ENCODE data around the gene SAC3D1.
A peak's percentile ranks its signal among the peaks of the same experiment; 100 is the strongest.

SAC3D1 gene

DNA sequence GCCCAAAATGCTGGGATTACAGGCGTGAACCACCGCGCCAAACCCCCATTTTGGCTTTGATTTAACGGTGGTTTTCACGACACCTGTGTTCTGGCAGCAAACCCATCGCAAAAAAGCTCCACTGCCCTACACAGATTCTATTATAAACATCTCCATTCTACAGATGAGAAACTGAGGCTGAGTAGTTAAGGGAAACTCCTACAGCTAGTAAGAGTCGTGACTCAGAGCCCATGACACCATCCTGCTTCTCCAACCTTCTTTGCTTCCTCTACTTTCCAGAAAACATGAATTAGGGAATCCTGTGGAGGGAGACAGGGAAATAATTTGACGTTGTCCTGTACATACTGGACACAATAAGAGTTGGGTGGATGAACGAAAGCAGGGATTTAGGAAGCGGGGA is 14.2 kb upstream of the SAC3D1 start:
- DNase-seq (ENCODE audit: low spot score): no peak

DNA sequence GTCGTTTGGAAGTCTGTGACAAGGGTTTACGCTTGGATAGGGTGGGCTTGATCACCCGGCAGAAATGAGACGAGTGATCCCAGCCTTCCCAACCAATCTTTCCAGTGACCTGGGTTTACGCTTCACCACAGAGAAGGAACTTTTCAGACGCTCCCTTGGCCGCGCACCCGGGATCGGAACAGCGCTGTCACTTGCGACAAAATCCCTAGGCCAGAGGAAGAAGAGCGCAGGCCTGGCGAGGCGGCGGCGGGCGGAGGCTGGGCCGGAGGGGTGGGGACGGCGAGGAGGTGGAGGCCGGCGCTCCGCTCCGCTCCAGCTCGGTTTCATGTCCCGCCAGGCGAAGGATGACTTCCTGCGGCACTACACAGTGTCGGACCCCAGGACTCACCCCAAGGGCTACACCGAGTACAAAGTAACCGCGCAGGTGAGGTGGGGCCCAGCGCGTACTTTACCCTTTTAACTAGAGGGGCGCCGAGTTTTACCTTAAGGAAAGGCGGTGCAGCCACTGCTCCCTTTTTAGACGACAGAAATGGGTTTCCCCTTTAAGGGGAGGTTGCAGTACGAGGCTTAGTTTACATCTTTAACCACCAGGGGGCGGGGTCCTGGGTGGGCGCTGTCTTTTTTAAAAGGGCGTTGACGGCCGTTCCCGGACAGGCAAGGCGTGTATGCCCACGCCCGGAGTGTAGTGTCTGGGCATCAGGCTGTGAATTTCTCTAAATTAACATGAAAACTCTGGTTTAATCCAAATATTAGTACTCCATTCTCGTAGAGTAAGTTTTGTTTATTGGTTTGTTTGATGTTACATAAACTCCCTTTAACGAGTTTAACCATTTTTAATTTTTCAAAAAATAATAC is 13.6 kb upstream of the SAC3D1 start, which contains the start of gene SNX15:
TSS of gene SNX15 (plus strand) at position 227 of the 855 bp plus-strand sequence. CDS start at position 326, 99 bp downstream.
- peak; percentile 99 for DNase-seq (ENCODE audit: low spot score)

DNA sequence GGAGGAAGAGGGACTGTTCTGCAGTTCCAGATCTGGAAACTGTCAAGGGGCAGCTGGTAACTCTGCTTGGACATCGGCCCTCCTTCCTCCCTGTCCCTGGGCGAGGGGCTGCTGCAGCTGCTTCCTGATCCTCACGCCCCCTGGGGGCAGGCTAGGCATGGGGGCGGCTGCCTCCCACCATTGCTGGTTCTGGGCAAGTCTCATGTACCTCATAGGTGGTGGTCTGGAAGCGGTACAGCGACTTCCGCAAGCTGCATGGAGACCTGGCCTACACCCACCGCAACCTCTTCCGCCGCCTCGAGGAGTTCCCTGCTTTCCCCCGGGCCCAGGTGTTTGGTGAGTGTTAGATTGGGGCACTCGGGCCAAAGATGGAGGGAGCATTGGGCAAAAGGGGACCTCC is 8.8 kb upstream of the SAC3D1 start:
- no peak for DNase-seq (ENCODE audit: low spot score)

DNA sequence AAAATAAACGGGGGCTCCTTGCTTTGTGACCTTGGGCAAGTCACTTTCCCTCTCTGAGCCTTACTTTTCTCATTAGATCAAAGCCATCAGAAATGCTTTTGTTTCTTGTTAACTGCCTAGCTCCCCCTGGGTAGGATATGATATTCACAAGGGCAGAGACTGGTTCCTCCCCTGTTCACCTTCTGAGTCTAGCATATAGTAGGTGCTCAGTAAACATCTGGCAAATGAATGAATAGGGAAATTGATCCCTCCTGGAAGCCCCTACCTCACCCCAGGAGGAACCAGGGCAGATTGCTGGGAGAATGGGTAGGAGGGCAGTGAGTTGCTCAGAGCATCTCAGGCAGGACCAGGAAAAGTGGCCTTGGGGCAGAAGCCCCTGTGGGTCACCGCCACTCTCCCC is 6.6 kb upstream of the SAC3D1 start:
- no peak for DNase-seq (ENCODE audit: low spot score)

DNA sequence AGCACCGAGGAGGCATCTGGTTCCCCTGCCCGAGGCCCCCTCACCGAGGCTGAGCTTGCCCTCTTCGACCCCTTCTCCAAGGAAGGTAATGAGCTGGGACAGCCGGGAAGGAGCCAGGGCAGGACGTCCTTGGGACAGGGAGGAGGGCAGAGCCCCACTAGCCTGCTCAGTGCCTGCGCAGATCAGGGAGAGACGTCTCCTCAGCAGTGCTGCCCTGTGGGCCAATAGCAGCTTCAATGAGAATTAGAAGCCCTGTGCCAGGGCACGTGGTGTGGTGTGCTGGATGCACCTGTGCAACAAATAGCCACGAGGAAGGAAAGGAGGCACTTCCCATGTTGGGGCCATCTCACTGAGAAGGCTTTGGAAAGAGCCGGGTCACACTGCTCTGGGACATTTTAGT is 5.4 kb upstream of the SAC3D1 start:
- no peak for DNase-seq (ENCODE audit: low spot score)

DNA sequence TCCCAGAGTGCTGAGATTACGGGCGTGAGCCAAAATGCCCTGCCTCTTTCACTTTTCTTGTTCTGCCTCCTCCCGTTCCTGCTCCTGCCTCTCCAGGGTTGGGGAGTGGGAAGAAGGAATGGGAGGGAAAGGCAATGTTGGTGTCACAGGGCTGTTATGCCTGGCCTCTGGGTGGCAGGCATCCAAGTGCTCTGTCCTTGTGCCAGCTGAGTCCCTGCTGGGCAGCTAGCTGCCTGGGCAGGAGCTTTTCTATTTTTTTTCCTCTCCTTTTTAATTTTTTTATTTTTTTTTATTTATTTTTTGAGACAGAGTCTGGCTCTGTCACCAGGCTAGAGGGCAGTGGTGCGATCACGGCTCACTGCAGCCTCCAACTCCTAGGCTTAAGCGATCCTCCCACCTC is 4.1 kb upstream of the SAC3D1 start:
- peak; percentile 63 for DNase-seq (ENCODE audit: low spot score)

DNA sequence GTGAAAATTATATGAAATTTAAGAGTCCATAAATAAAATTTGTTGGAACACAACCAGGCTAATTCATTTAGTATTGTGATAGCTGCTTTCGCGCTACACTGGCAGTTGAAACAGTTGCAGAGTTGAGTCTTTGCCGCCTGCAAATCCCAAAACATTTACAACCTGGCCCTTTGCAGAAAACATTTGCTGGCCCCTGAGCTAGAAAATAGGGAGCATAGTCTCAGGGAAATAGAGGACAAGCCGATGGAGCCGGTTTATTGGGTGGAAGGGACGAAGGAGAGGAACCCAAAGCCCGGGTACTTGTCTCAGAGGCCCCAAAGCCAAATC is 527 bp upstream of the SAC3D1 start:
- no peak for DNase-seq (ENCODE audit: low spot score)

DNA sequence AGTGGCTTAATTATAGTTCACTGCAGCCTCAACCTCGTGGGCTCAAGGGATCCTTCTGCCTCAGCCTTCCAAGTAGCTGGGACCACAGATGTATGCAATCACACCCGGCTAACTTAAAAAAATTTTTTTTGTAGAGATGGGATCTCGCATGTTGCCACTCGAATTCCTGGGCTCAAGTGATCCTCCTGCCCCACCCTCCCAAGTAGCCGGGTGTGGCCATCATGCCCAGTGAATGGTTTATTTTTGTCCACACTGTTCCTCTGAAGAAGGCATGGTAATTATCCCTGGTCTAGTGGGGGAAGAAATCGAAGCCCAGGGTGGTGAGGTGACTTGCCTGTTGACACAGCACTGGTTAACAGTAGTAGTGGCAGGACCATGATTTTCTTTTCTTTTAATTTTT is 1.9 kb downstream of the SAC3D1 start:
- no peak for DNase-seq (ENCODE audit: low spot score)

DNA sequence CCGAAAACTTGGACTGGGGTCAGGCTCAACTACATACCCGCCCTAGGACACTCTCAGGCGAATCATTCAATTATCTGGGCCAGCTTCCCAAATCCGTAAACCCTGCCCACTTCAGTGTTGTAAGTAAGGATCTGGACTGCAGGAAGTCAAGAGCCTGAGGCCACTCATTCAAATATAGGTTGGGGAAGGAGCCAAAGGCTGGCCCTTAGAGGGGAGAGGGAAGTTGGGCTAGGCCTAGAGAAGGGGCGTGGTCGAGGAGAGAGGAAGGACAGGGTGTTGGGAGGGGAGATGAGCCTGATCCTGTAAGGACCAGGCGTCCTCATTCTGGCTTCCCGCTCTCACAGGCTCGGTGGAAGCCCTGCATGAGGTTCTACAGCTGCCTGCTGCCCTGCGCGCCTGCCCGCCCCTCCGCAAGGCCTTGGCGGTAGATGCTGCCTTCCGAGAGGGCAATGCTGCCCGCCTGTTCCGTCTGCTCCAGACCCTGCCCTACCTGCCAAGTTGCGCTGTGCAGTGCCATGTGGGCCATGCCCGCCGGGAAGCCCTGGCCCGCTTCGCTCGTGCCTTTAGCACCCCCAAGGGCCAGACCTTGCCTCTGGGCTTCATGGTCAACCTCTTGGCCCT is 3.0 kb downstream of the SAC3D1 start:
- peak; percentile 17 for DNase-seq (ENCODE audit: low spot score)

DNA sequence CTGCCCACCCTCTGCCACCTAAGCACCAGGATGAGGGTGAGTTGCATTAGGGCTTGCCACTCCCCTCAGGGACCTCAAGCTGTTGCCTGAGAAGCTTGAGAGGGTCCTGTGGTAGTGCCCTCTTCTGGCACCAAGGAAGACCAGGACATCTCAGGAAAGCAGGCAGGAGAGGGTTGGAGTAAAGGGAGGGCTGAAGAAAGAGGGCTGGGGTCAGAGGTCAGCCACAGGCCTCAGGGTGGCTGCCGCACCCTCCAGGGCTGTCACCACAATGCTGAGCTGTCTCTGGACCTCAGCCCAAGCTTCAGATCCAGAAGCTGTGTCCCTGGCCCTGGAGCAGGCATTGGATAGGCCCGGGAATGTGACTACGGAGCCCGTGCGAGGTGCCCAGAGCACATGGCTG is 4.1 kb downstream of the SAC3D1 start:
- no peak for DNase-seq (ENCODE audit: low spot score)

DNA sequence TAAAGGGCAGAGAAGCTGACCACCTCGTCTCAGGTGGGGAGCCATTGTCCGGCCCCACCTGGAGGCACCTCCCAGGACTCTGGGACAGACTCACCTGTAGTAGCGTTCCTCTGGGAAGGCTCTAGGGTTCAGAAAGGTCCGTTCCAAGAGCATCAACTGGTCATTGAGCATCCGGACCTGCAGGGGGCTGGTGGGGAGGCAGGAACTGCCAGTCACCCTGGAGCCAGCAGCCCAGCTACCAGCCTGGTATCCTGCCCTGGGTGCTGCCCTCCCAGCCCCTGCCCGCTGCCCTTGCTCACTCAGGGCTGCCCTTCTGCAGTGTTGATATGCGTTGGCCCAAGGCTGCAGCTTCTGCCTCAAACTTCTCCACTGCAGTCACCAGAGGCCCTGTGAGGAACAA is 4.7 kb downstream of the SAC3D1 start:
- DNase-seq (ENCODE audit: low spot score): no peak

DNA sequence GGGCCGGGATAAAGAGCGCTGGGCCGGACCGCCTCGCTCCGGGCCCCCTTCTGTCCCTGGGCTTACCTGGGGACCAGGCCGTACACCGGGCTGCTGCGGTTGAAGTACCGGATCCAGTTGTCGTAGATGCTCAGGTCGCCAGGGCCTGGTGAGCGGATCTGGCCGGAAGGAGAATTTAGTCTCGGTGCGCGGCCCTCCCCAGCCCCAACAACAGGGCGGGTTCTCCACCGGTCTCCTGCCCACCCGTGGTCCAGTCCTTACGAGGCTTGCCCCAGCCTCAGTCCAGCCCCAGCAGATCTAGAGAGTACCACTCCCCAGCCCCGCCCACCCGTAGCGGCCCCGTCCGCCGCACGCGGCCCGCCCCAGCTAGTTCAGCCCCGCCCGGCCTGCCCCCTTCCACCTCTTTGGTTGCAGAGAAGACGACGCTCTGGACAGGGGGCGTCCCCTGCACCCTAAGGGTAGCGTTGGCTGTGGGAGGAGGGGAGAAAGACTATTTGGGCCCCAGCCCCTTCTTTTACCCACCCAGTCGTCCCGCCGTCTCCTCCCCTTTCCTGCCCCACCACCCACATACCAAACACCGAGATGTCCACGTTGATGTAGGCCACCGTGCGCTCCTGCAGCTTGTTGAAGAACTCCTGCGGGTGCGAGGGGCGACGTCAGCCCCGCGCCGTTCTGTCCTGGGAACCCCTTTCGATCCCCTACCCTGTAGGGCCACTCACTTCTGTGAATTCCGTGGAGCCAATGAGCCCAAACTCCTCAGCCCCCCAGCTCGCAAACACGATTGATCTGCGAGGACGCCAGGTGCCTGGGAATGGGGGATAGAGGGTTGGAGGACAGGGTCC is 6.8 kb downstream of the SAC3D1 start:
- no peak for DNase-seq (ENCODE audit: low spot score)

DNA sequence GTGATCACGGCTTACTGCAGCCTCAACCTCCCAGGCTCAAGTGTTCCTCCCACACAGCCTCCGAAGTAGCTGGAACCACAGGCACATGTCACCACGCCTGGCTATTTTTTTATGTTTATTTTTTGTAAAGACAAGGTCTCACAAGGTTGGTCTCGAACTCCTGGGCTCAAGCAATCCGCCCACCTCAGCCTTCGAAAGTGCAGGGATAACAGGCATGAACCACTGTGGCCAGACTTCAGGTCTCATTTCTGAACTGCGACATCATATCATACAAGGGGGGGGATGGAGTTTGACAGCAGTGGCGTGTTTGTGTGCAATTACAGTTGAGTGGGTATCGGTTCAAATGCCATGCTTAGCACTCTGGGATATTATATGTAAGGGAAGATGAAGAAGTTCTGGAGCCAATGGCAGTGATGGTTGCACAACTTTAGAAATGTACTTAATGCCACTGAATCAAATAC is 10.4 kb downstream of the SAC3D1 start:
- no peak for DNase-seq (ENCODE audit: low spot score)

DNA sequence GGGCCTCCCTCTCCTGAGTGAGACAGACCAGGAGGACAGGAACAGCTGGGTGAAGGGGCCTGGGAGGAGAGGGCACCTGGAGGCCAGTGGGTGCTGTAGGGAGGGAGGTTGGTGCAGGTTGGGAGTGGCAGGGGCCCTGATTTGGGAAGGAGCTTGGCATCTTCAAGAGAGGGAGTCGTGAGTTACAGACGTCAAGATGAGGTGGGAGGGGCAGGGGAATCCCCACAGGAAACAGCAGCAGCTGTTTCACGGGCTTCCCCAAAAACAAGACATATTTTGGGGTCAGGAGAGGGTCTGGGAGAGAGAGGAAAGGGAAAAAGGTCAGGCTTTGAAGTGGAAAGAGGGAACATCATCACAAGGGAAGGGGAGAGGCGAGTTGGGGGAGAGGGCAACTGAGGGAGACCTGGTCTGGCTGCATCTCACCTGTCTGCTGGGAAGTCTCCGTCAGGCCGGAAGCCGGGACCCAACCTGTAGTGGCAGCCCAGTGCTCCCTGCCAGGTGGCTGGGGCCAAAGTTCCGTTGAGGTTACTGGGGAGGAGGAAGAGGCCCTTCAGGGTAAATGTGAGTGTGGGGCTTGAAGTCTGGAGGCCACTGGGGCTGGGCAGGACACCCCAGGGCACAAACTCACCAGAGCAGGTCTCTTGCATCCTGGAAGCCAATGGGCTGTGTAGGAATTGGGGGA is 13.0 kb downstream of the SAC3D1 start:
- DNase-seq (ENCODE audit: low spot score): no peak

DNA sequence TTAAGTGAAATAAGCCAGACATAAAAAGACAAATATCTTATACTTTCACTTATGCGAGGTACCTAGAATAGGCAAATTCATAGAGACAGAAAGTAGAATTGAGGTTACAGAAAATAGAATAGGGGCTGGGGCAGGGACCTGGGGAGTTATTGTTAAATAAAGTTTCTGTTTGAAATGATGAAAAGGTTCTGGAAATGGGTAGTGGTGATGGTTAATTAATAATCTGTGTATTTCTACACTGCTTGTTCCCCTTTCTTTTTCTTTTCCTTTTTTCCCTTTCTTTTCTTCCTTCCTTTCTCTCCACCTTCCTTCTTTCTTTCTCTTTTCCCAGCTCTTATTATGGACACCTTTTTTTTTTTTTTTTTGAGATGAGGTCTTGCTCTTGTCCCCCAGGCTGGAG is 14.5 kb downstream of the SAC3D1 start:
- no peak for DNase-seq (ENCODE audit: low spot score)

DNA sequence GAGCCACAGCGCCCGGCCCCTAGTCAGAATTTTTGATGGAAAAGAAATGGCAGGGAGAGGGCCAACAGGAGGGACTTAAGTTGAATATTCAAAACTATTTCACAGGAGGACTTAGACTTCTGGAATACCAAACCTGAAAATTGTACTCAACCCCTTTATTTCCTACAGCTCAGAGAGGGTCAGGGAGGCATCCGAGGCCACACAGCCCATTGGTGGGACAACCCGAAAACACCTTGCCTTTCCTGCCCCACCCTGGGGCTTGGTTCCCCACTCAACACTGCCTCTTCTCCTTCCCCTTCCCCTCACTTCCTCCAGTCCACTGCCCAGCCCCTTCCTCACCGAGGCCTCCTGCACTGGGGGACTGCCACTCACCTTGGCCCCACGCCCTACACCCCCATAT is 16.0 kb downstream of the SAC3D1 start:
- no peak for DNase-seq (ENCODE audit: low spot score)

DNA sequence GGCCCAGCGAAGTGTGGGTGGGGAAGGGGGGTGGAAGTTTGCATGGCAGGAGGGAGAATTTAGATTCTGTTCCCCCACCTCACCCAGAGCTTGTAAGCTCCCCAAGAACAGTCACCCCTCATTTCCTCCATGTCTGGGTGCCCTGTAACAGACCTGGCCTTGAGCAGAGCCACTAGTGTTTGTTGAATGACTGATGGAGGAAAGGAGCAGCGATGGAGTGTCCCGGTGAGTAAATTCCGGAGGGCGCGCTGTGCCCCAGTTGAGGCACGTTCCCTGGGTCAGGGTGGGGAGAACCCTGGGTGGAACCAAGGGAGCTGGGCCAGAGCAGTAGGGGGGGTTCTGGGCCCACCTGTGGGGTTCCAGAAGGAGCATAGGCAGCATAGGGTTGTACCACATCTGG is 16.5 kb downstream of the SAC3D1 start:
- DNase-seq (ENCODE audit: low spot score): no peak

DNA sequence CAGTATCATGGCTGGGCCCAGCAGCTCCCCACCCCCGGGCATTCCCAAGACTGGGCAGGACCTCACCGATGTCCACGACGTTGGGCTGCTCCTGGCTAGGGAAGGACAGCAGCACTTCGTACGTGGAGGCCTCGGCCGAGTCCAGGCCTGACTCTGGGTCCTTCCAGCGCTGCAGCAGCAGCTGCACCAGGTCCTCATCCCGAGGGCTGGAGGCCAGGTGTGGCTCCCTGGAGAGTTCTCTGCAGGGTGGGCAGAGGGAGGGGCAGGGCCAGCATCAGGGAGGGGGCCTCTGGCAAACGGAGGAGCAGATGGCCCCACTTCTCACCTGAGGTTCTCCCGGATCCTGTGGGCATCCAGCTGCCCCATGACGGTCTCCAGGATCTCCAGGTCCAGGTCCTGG is 17.0 kb downstream of the SAC3D1 start:
- no peak for DNase-seq (ENCODE audit: low spot score)

DNA sequence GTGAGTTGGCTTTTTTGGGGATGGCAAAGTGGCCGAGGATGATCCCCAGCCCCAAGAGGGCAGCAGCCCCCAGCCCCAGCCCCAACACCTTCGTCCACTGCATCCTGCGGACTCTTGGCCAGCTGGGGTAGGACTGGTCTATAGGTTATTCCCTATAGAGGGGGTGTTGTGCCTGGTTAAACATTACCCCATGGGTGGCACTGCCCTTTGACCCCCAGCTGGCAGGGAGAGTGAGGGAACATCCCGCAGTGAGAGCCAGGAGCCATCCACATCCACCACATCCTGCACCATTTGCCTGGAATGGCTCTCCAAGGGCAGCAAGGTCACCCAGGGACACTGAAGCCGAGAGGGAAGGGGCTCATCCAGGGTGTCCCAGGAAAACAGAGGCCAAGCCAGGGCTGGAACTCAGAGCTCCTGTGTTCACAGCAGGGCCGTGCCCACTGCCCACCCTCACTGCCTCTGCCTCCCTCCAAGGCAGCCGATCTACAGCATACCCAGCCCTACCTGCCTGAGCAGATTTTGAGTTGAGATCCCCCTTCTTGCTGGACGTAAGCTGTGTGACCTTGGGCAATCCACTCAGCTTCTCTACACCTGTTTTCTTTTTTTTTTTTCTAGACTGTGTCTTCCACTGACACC is 17.5 kb downstream of the SAC3D1 start, which contains the start of gene NAALADL1:
TSS of gene NAALADL1 (minus strand) at position 135 of the 636 bp plus-strand sequence. CDS start at position 103, 32 bp downstream.
- no peak for DNase-seq (ENCODE audit: low spot score)

DNA sequence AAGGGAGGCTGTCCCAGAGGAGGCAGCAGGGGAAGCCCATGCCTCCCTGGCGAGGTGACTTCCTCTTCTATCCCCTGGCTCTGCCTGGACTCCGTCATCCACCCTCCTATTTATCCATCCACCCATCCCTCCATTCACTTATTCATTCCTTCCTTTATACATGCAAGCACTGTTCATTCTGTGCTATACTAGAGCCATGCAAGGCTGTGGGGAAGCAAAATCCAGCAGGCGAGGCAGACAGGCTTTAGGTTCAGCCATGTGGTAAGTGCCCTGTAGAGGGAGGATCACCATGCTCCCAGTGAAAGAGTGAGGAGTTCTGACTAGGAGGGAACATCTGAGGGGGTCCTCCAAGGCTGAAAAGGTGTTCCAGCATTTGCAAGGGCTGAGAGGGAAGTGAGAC is 18.5 kb downstream of the SAC3D1 start:
- no peak for DNase-seq (ENCODE audit: low spot score)
